Tibial nerve (tissue), 4 donors: ENCODE data around the gene ABHD10. TPM values are rescaled to one million over a fixed set of nuclear protein-coding genes. Genes with fewer than 3 reads are reported as not detected.

ENCODE experiments used
- DNase-seq, 2 donors: peaks; one replicate each; pipeline ENCODE4 v3.0.0-alpha.2; 2019; ENCODE audit warnings: low spot score in 2 of 2
- H3K27ac ChIP-seq, 4 donors: fragments of 200-600 bp; sonication (generic) in 3 of 4; one replicate each; pipeline ENCODE4 v1.5.1; 2017 to 2019; ENCODE audit warnings: mild to moderate bottlenecking in 1 of 4
- H3K27me3 ChIP-seq, 2 donors: fragments of 200-600 bp; sonication (generic) in 1 of 2; one replicate each; pipeline versions ENCODE4 v1.5.1 to v1.6.0; 2017 to 2019
- H3K36me3 ChIP-seq, 3 donors: fragments of 200-600 bp; sonication (generic); one replicate each; pipeline ENCODE4 v1.5.1; 2018 to 2019
- H3K4me1 ChIP-seq, 4 donors: fragments of 200-600 bp; sonication (generic) in 3 of 4; one replicate each; pipeline ENCODE4 v1.5.1; 2017 to 2019
- H3K4me3 ChIP-seq, 4 donors: fragments of 200-600 bp; sonication (generic) in 3 of 4; one replicate each; pipeline ENCODE4 v1.5.1; 2017 to 2019; ENCODE audit warnings: mild to moderate bottlenecking in 1 of 4, moderate library complexity in 1 of 4
- H3K9me3 ChIP-seq, 4 donors: fragments of 200-600 bp; sonication (generic) in 3 of 4; one replicate each; pipeline ENCODE4 v1.5.1; 2017 to 2019
- CTCF ChIP-seq, 5 experiments: fragments of 200-600 bp in 3 of 5; fragments of 450-650 bp in 2 of 5; sonication (generic) in 3 of 5; IDR thresholded peaks; one replicate each; pipeline ENCODE4 v1.5.1; 2016 to 2019; ENCODE audit warnings: antibody characterized with exemption in 5 of 5, mild to moderate bottlenecking in 3 of 5, moderate library complexity in 2 of 5
- EP300 ChIP-seq, 2 donors: sonication (generic); formaldehyde crosslinking; IDR thresholded peaks; one replicate each; pipeline ENCODE4 v1.6.1; 2017; ENCODE audit warnings: antibody characterized with exemption in 2 of 2, mild to moderate bottlenecking in 1 of 2
- POLR2A ChIP-seq, 2 donors: fragments of 450-650 bp; IDR thresholded peaks; one replicate each; pipeline ENCODE4 v1.6.1; 2017; ENCODE audit warnings: antibody characterized with exemption in 2 of 2, mild to moderate bottlenecking in 2 of 2, moderate library complexity in 2 of 2
- WGBS, 2 donors: methylation state at CpG; one replicate each; pipeline ENCODE4 v1.1.5; 2018; 5-methylcytosine and 5-hydroxymethylcytosine counted together
- total RNA-seq, 4 donors: library from RNA; depleted of rRNA; stranded (reverse); fragments of >200 nt; gene quantifications; one replicate each; pipeline ENCODE4 v1.1.0, GENCODE V29; 2016

The ABHD10 gene
- total RNA-seq, 4 donors from 2014 or later, result 11.7 to 28.8 (median 19.4) TPM

- 74 to 86% methylated on average over 3 of the region's 3 CpGs for WGBS, 2 donors
- no peaks in the 10 kb centered on the region for H3K9me3 ChIP-seq
- H3K4me3 ChIP-seq, result no peak overlapping the region
- no peaks in the 10 kb centered on the region for H3K27me3 ChIP-seq
- no peak overlapping the region for H3K27ac ChIP-seq
- TF ChIP-seq CTCF (IDR thresholded peaks at IDR 0.05) (no peak), POLR2A (IDR thresholded peaks at IDR 0.05) (no peak), EP300 (IDR thresholded peaks at IDR 0.05) (no peak)
- peaks cover 0 to 11% (median 0%) of the 10 kb centered on the region in 3 donors for H3K36me3 ChIP-seq
- peaks cover 0 to 17% (median 2%) of the 10 kb centered on the region in 4 donors for H3K4me1 ChIP-seq
- DNase-seq, result no peak
Observed at GRCh38 chr3:111961461-111962164, 17.2 kb upstream of the ABHD10 start.

- TF ChIP-seq POLR2A (IDR thresholded peaks at IDR 0.05) (no peak), CTCF (IDR thresholded peaks at IDR 0.05) (no peak), EP300 (IDR thresholded peaks at IDR 0.05) (peak in 1 of 2 donors; percentile 15)
- H3K9me3 ChIP-seq, result no peaks in the 10 kb centered on the region
- DNase-seq, result no peak
- peaks cover 0 to 23% (median 4%) of the 10 kb centered on the region in 4 donors for H3K4me1 ChIP-seq
- 35 to 42% methylated on average over 1 of the region's 1 CpG for WGBS, 2 donors
- peaks cover 0 to 11% (median 0%) of the 10 kb centered on the region in 3 donors for H3K36me3 ChIP-seq
- no peak overlapping the region for H3K4me3 ChIP-seq
- no peaks in the 10 kb centered on the region for H3K27me3 ChIP-seq
- peak overlapping the region in 2 of 4 donors; percentile 37 to 72 for H3K27ac ChIP-seq
Observed at GRCh38 chr3:111963424-111963823, 15.4 kb upstream of the ABHD10 start.

GRCh38 chr3:111965484-111965883 is 13.3 kb upstream of the ABHD10 start:
- DNase-seq, result no peak
- TF ChIP-seq CTCF (IDR thresholded peaks at IDR 0.05) (no peak), POLR2A (IDR thresholded peaks at IDR 0.05) (no peak), EP300 (IDR thresholded peaks at IDR 0.05) (no peak)
- WGBS, 2 donors, result 80 to 86% methylated on average over 2 of the region's 2 CpGs
- Histone ChIP-seq H3K36me3 (peaks cover 0 to 15% (median 0%) of the 10 kb centered on the region in 3 donors), H3K4me3 (no peak overlapping the region), H3K27ac (no peak overlapping the region), H3K27me3 (no peaks in the 10 kb centered on the region), H3K9me3 (no peaks in the 10 kb centered on the region), H3K4me1 (peaks cover 0 to 27% (median 4%) of the 10 kb centered on the region in 4 donors)

- no peaks in the 10 kb centered on the region for H3K9me3 ChIP-seq
- H3K27me3 ChIP-seq, result no peaks in the 10 kb centered on the region
- no peak for TF ChIP-seq CTCF (IDR thresholded peaks at IDR 0.05)
- TF ChIP-seq POLR2A (IDR thresholded peaks at IDR 0.05), result no peak
- no peak for TF ChIP-seq EP300 (IDR thresholded peaks at IDR 0.05)
- no peak for DNase-seq
- H3K4me1 ChIP-seq, result peaks cover 0 to 36% (median 6%) of the 10 kb centered on the region in 4 donors
- peak overlapping the region in 2 of 4 donors; percentile 54 to 73 for H3K27ac ChIP-seq
- peaks cover 0 to 21% (median 0%) of the 10 kb centered on the region in 3 donors for H3K36me3 ChIP-seq
- WGBS, 2 donors, result 9 to 15% methylated on average over 3 of the region's 3 CpGs
- no peak overlapping the region for H3K4me3 ChIP-seq
Observed at GRCh38 chr3:111967068-111967467, 11.8 kb upstream of the ABHD10 start.

GRCh38 chr3:111967651-111968274 is 11.1 kb upstream of the ABHD10 start:
- peak; percentile 71 to 89 (median 83) for TF ChIP-seq CTCF (IDR thresholded peaks at IDR 0.05)
- TF ChIP-seq EP300 (IDR thresholded peaks at IDR 0.05), result peak in 1 of 2 donors; percentile 40
- TF ChIP-seq POLR2A (IDR thresholded peaks at IDR 0.05), result no peak
- DNase-seq, result peak; percentile 90 to 97
- H3K4me3 ChIP-seq, result no peak overlapping the region
- no peaks in the 10 kb centered on the region for H3K9me3 ChIP-seq
- H3K4me1 ChIP-seq, result peaks cover 0 to 36% (median 6%) of the 10 kb centered on the region in 4 donors
- H3K36me3 ChIP-seq, result peaks cover 0 to 17% (median 0%) of the 10 kb centered on the region in 3 donors
- peak overlapping the region in 2 of 4 donors; percentile 54 to 73 for H3K27ac ChIP-seq
- no peaks in the 10 kb centered on the region for H3K27me3 ChIP-seq
- 8 to 9% methylated on average over 8 of the region's 8 CpGs for WGBS, 2 donors
